NCI-H82 treated with DMSO at 0.1 percent for 48 hours (cell line): ENCODE results near the gene TUBB1.

Source experiments
- DNase-seq: peaks from one replicate; lab custom pipeline; 2025; ENCODE audit not compliant: unreplicated experiment; lab: John Stamatoyannopoulos, UW

The TUBB1 gene

GRCh38 chr20:58989196-58989595 is 30.0 kb upstream of the TUBB1 start:
- no peak for DNase-seq

DNA sequence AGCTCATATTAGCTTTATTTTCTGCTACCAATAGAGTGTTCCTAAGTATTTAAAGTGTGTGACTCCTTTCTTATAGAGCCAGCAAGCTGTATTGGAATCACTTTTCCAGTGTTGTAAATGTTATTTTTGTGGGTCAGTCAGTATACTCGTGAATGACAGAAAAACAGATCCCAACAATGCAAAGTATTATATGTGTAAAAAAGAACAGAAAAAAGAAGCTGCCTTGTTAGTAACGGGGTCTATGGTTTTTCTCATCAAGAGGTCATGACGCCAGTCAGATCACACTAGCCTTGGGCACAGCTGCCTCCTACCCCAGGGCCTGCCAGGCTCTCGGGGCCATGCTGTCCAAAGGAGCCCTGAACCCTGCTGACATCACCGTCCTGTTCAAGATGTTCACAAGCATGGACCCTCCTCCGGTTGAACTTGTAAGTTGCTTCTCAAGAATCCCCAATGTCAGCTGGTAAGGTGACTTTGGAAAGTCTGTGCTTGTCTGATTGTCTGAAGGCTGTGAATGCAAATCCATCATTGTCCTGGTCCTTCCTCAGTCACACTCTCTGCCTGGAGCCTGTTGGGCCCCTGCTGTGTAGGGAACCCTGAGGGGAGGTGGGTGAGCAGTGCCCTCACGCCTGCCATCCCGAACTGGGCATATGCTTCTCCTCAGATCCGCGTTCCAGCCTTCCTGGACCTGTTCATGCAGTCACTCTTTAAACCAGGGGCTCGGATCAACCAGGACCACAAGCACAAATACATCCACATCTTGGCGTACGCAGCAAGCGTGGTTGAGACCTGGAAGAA is 28.4 kb upstream of the TUBB1 start:
- no peak for DNase-seq

DNA sequence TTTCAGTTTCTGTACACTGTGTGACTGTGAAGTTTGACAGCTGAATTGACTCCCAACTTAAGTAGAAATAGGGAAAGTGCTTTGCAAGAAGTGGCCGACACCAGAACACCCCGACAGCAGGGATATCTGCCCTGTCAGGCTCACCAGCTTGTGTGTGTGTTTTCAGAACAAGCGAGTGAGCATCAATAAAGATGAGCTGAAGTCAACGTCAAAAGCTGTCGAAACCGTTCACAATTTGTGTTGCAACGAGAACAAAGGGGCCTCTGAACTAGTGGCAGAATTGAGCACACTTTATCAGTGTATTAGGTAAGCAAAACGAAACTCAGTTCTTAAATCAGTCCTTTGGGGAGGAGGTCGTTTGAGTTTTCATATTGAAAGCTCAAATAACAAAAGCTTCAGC is 27.5 kb upstream of the TUBB1 start:
- no peak for DNase-seq

DNA sequence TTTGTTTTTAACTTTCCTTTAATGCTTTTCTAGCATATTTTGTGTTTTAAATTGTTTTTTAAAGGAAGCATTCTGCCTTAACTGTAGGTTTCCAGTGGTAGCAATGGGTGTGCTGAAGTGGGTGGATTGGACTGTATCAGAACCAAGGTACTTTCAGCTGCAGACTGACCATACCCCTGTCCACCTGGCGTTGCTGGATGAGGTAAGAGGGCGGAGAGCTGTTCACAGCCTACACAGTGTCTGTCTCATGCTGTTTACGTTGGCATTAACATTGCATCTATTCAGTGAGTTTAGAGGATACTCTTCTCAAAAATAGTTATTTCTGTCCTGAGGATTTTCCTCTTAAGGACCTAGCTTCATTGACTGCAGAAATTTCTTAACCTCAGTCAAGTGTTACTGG is 26.3 kb upstream of the TUBB1 start:
- no peak for DNase-seq

- DNase-seq: no peak
Measured at GRCh38 chr20:58993332-58994248, 25.6 kb upstream of the TUBB1 start.

DNA sequence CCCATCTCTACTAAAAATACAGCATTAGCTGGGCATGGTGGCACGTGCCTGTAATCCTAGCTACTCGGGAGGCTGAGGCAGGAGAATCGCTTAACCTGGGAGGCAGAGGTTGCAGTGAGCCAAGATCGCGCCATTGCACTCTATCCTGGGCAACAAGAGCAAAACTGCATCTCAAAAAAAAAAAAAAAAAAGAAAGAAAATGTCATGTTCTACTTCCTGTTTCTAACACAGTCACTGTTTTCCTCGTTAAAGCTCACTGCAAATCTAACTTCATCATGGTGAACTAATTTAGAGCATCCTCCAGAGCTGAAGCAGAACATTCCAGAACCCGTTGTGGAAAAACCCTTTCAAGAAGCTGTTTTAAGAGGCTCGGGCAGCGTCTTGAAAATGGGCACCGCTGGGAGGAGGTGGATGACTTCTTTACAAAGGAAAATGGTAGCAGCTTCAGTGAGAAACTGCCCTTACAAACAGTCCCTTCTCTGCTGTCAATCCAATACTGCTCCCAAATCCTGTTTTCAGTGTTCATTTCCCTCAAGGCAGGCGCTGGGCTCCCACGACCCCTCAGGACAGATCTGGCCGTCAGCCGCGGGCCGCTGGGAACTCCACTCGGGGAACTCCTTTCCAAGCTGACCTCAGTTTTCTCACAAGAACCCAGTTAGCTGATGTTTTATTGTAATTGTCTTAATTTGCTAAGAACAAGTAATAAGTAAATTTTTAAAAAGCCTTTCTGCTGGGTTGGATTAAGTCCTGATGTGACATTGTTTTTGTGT is 24.7 kb upstream of the TUBB1 start:
- no peak for DNase-seq

GRCh38 chr20:58995461-58996225 is 23.6 kb upstream of the TUBB1 start:
- DNase-seq: no peak

DNA sequence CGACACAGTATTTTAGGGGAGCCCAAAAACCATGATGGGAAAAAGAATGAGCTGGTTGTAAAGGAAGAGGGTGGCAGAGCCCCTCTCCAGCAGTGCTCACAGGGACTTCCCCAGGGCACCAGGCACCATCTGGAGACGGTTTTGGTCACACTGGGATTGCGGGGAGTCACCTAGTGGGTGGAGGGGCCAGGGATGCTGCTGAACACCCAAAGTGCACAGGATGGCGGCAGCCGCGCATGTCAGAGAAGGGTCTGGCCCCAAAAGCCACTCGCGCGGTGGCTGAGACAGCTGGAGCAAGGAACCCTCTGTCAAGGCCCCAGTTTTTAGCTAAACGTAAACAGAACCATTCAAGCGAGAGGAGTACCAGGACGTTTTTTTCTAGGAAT is 23.0 kb upstream of the TUBB1 start:
- no peak for DNase-seq

DNA sequence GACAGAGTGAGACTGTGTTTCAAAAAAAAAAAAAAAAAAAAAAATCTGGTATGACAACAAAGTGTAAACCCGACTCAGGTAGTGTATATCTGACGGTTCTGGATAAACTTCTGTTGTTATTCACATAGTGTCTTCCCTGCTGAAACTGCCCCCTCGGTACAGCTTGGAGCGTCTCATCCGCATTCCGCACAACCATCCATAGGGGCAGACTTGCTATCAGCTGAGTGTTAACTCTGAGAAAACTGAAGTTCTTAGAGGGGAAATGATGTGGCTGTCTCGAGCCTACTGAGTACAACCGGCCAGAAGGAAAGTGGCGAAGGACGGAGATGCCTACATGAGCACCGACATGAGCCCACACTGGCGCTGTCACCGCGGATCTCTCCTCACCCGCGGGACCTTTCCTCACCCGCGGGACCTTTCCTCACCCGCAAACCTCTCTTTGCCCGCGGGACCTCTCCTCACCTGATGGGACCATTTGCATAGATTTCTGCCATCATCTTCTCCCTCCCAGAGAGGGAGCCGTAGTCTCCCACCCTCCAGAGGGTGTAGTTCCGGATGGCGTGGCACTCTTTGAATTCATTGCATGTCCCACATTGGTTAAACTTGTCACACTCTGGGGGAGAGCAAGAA is 22.0 kb upstream of the TUBB1 start:
- no peak for DNase-seq

GRCh38 chr20:58998656-58999055 is 20.6 kb upstream of the TUBB1 start:
- DNase-seq: no peak

GRCh38 chr20:59000326-59000725 is 18.9 kb upstream of the TUBB1 start:
- DNase-seq: no peak

GRCh38 chr20:59001068-59001448 is 18.2 kb upstream of the TUBB1 start:
- no peak for DNase-seq

DNA sequence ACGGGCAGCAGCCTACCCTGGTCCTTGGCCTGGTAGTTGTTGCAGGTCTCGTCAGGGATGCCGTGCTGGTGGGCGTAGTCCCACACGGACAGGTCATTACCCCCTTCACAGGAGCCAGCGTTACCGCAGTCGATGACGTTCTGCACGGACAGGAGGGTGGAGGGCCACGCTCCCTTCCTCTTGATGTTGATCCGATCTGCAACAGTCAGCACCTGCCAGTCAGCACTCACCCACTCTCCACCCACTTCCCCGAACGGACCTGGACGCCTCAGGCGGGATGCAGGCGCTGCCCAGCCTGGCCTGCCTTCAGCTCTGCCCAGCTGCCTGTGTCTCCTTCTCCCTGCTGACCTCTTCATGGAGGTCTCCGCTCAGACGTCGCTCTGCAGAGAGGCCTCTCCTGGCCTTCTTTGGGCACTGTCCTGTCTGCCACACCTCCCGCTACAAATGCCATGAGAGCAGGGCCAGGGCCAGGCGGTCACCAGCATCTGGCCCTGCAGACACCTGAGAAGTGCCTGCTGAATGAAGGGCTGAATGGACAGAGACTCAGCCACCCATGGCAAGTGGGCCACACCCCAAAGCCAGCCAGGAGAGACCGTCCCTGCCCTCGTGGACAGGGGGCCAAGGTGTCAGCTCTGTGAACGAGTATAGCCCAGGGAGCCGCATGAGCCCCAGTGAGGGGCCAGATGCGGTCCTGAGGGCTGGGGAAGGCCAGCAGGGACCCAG is 17.6 kb upstream of the TUBB1 start:
- DNase-seq: no peak

DNA sequence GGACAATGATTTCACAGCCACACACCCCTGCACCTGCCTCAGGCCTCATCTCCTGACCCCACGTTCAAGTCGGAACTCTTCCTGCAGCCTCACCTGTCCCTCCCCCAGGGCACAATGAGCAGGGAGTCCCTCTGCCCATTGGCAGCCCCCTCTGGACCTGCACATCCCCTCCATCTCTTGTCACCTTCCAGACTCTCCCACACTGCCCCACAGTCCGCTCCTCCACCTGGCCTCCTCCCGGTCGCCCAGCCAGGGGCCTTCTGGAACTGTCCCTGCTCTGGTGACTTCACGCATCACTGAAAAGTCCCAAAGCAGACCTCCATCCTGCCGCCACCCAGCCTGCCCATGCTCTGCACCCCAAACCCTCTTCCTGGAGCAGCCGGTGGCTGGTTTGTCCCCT is 16.8 kb upstream of the TUBB1 start:
- DNase-seq: no peak

DNA sequence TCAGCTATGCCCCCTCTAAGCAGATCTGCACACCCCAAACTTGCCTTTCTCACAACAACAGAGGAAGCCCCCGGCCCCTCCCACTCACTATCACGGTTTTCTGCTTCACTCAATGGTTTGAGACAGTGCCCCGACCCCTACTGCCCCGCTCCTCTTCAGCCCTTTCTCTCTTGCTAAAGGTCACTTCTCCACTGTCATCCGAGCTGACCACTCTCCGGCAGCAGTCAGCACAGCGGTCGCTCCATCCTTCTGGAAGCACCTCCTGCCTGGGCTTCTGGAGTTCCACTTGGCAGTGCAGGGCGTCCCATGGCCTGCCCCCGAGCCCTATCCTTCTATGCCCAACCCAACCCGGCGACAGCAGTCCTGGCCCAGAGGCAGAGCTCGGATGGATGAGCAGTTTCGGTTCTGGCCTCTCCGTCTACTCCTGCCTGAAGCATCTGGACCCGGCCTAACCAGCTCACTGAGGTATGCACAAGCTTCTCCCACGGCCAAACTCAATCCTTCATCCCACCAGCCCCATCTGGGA is 16.3 kb upstream of the TUBB1 start:
- no peak for DNase-seq

DNA sequence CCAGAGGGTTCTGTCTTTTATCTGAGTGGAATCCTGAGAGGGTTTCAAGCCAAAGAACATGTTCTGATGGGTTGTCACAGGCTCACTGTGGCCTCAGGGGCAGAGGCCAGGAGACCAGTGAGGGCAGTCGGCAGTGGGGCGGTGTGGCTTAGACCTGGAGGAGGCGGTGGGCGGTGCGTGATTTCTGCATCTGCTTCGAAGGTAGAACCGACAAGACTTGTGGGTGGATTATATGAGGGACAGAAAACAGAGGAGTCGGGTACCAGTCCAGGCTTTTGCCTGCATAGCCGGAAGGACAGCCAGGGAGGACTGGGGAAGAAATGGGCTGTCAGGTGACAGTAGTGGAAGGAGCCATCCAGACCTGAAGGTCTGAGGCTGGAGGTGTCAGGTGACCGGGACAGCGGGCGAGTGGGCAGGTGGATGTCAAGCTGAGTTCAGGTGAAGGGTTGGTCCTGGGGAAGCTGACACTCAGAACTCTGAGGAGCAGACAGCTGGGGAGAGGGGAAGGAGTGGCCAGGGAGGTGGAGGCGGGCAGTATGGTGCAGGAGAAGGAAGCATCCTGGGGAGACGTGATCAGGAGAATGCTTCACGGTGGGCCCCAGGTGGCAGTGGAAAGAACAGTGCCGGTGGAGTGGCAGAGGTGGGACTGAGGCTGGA is 15.3 kb upstream of the TUBB1 start:
- DNase-seq: no peak

GRCh38 chr20:59004493-59004762 is 14.8 kb upstream of the TUBB1 start:
- DNase-seq: no peak

DNA sequence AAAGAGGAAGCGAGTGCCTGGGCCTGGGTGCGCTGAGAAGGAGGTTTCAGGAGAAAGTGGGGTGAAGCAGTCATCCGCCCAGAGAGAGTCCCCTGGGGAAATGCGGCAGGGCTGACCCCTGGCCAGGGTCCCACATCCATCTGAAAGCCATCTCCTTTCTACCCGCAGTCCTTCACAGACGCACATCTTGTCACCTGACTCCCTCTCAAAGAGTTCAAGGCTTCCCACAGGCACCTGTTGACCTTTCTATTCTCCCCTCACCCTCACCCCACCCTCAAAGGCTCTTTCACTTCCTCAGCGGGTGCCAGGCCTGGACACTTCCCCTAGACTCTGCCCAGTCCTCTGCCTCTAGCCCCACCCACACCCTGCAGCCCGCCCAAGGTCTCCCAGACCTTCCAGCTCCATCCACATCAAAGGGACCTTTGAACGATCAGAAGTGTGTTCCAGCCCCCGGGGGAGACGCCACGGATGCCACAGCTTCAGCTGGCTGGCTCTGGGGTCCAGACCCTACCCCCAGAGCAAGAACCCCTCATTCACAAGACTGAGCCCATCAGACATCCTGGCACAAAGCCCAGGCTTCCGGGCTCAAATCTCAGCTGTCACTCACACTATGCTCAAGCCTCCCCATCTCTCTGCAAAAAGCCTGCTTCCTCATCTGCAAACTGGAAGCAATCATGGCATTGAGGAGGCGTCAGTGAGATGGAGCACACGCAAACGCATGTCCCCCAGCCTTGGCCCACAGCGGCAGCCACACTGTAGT is 14.3 kb upstream of the TUBB1 start:
- no peak for DNase-seq
